A549 (cell line): ENCODE measurements around the gene TRPV3. TPM values are rescaled to one million over a fixed set of nuclear protein-coding genes. Genes with fewer than 3 reads are reported as not detected.

Experiments used
- ATAC-seq, 2 experiments: fragments of 200-7000 bp in 1 of 2; fragments of >200 bp in 1 of 2; cut with Nextera tagmentation in 1 of 2; cut with Tn5 transposase in 1 of 2; 3 replicates each; pipeline versions ENCODE4 v1.8.0 to v1.9.1; 2018 to 2020; ENCODE audit warnings: mild to moderate bottlenecking in 1 of 2, moderate library complexity in 1 of 2
- CTCF ChIA-PET: fragments of 300-600 bp; sonication (Branson Sonifier 250); formaldehyde crosslinking; extraction: SDS; loops from one replicate; lab custom pipeline; 2021; ENCODE audit warnings: antibody characterized with exemption, inconsistent platforms; lab: Yijun Ruan, JAX
- POLR2A ChIA-PET: fragments of 350-600 bp; formaldehyde crosslinking; extraction: SDS; loops from one replicate; lab custom pipeline; 2021; ENCODE audit warnings: antibody characterized with exemption, inconsistent platforms; lab: Yijun Ruan, JAX
- DNase-seq, 2 experiments: peaks; one replicate each; pipeline versions ENCODE4 v3.0.0 to v3.0.0-alpha.2; 2011 to 2016; ENCODE audit warnings: low read depth in 1 of 2, low spot score in 1 of 2
- FAIRE-seq: peaks from 2 replicates; lab custom pipeline; 2011; peaks lifted over from hg19 to GRCh38; lab: Jason Lieb, UNC
- H3K27ac ChIP-seq, 2 experiments: fragments of >200 bp; sonication (Bioruptor Twin); formaldehyde crosslinking; 3 replicates each; pipeline ENCODE4 v1.5.1; 2016 to 2017
- H3K4me1 ChIP-seq: fragments of >200 bp; sonication (Bioruptor Twin); formaldehyde crosslinking; 3 replicates; pipeline ENCODE4 v1.6.1; 2016
- H3K4me2 ChIP-seq: fragments of >200 bp; sonication (Bioruptor Twin); formaldehyde crosslinking; 3 replicates; pipeline ENCODE4 v1.6.1; 2016
- H3K4me3 ChIP-seq: fragments of >200 bp; sonication (Bioruptor Twin); formaldehyde crosslinking; 3 replicates; pipeline ENCODE4 v1.5.1; 2016
- H3K9me3 ChIP-seq: fragments of >200 bp; sonication (Bioruptor Twin); formaldehyde crosslinking; 3 replicates; pipeline ENCODE4 v1.6.1; 2016
- CBX8 ChIP-seq: fragments of 200-600 bp; sonication (generic); IDR thresholded peaks from 2 replicates; pipeline ENCODE4 v1.6.1; 2016
- EP300 ChIP-seq, 2 experiments: fragments of >200 bp; sonication (Bioruptor Twin); formaldehyde crosslinking; IDR thresholded peaks; 2 replicates in 1 of 2; 3 replicates in 1 of 2; pipeline ENCODE4 v1.6.1; 2016 to 2017
- ESRRA ChIP-seq: fragments of 150-350 bp; IDR thresholded peaks from 2 replicates; pipeline ENCODE4 v1.6.1; 2014; ENCODE audit warnings: mild to moderate bottlenecking, low read length, borderline replicate concordance
- HDAC2 ChIP-seq: fragments of 200-600 bp; sonication (generic); IDR thresholded peaks from 2 replicates; pipeline ENCODE4 v1.6.1; 2016
- HOXB5 ChIP-seq: fragments of 250-450 bp; sonication (Bioruptor Pico); IDR thresholded peaks from 2 replicates; pipeline ENCODE4 v1.5.0; 2020; ENCODE audit warnings: mild to moderate bottlenecking, moderate library complexity
- JUN ChIP-seq, 2 experiments: fragments of >200 bp; sonication (Bioruptor Twin); formaldehyde crosslinking; IDR thresholded peaks; 2 replicates in 1 of 2; 3 replicates in 1 of 2; pipeline ENCODE4 v1.6.1; 2016 to 2017
- MAFK ChIP-seq: fragments of 450-650 bp; IDR thresholded peaks from 2 replicates; pipeline ENCODE4 v1.6.1; 2014; ENCODE audit not compliant: partially characterized antibody
- NPAS2 ChIP-seq: fragments of 250-450 bp; sonication (Bioruptor Pico); IDR thresholded peaks from 2 replicates; pipeline ENCODE4 v1.8.0; 2022; ENCODE audit warnings: mild to moderate bottlenecking, moderate library complexity, borderline replicate concordance
- PHF8 ChIP-seq: fragments of 200-600 bp; sonication (generic); IDR thresholded peaks from 2 replicates; pipeline ENCODE4 v1.6.1; 2016; ENCODE audit warnings: low read depth, mild to moderate bottlenecking, antibody characterized with exemption, moderate library complexity, borderline replicate concordance
- POLR2A ChIP-seq: IDR thresholded peaks from 2 replicates; pipeline ENCODE4 v1.6.1; 2012; ENCODE audit warnings: mild to moderate bottlenecking, low read length
- RAD21 ChIP-seq, 2 experiments: fragments of >200 bp in 1 of 2; sonication (Bioruptor Twin) in 1 of 2; formaldehyde crosslinking in 1 of 2; IDR thresholded peaks in 1 of 2; conservative IDR thresholded peaks in 1 of 2; 2 replicates in 1 of 2; 3 replicates in 1 of 2; pipeline ENCODE4 v1.6.1; 2012 to 2018; ENCODE audit warnings: inconsistent platforms in 1 of 2
- RCOR1 ChIP-seq: fragments of 150-350 bp; IDR thresholded peaks from 2 replicates; pipeline ENCODE4 v1.6.1; 2014; ENCODE audit warnings: antibody characterized with exemption, low read length, low read depth
- SMC3 ChIP-seq: fragments of >200 bp; sonication (Bioruptor Twin); formaldehyde crosslinking; IDR thresholded peaks from 3 replicates; pipeline ENCODE4 v1.6.1; 2018; ENCODE audit warnings: inconsistent platforms
- ZFP36 ChIP-seq: fragments of 450-650 bp; IDR thresholded peaks from 2 replicates; pipeline ENCODE4 v1.6.1; 2014; ENCODE audit warnings: borderline replicate concordance; ENCODE audit not compliant: partially characterized antibody
- WGBS: methylation state at CpG from one replicate; pipeline ENCODE4 v1.1.6; 2017; ENCODE audit errors: missing lambda C conversion rate; 5-methylcytosine and 5-hydroxymethylcytosine counted together
- polyA plus RNA-seq, 4 experiments: library from polyadenylated mRNA; depleted of rRNA in 3 of 4; stranded (reverse); fragments of >200 nt; fragmentation: RNase III in 1 of 4; extraction: RNeasy Plus Mini Kit Qiagen cat#74134 plus additional on column Dnase treatment in 1 of 4; gene quantifications; 2 replicates in 3 of 4; 3 replicates in 1 of 4; pipeline ENCODE4 v1.2.3, GENCODE V29; 2011 to 2017
- TF ChIP-seq, protein P1 (sequence below): IDR thresholded peaks from 2 replicates; pipeline ENCODE4 v1.6.1; 2012
- TF ChIP-seq, protein P2 (sequence below): fragments of >200 bp; sonication (Bioruptor Twin); formaldehyde crosslinking; IDR thresholded peaks from 3 replicates; pipeline ENCODE4 v1.5.1; 2016
- TF ChIP-seq, protein P3 (sequence below): IDR thresholded peaks from 2 replicates; pipeline ENCODE4 v1.6.1; 2012; ENCODE audit warnings: low read depth, borderline replicate concordance
- TF ChIP-seq, protein P4 (sequence below): fragments of >200 bp; sonication (Bioruptor Twin); formaldehyde crosslinking; IDR thresholded peaks from 3 replicates; pipeline ENCODE4 v1.6.1; 2016
- TF ChIP-seq, protein P5 (sequence below): fragments of 250-450 bp; sonication (Bioruptor Pico); IDR thresholded peaks from 2 replicates; pipeline ENCODE4 v1.5.0; 2020; ENCODE audit warnings: low read depth, mild to moderate bottlenecking, moderate library complexity

TRPV3 gene
- polyA plus RNA-seq, 2 of the 4 experiments (the other 2 are of a cell fraction) = 0.46 to 1.2 TPM

DNA sequence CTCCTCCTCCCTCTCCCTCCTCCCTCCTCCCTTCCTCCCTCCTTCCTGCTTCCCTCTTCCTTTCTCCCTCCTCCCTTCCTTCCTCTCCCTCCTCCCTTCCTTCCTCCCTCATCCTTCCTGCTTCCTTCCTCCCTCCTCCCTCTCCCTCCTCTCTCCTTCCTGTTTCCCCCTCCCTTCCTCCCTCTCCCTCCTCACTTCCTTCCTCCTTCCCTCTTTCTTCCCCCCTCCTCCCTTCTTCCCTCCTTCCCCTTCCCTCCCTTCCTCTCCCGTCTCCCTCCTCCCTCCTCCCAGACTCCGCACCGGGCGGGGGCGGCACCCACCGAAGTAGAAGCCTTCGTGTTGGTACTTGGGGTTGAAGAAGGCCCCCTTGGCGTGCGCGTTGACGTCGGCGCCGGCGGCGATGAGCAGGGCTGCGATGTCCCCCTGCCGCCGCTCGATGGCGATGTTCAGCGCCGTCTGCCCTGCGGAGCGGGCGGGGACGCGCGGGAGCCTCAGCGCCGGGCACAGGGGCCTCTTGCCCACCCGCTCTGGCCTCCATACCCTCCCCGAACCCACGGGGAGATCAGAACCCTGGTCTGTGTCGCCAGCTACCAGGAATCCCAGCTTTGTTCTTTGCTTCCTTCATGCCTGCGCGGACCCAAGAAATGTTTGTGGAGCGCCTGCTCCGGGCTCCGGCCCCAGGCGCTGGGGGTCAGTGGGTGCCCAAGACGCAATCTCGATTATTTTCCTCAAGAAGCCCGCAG lies 22.2 kb downstream of the TRPV3 start:
- WGBS = 12% methylated on average over 21 of the region's 44 CpGs
- H3K4me1 ChIP-seq = peaks cover 7% of the 10 kb centered on the region; the same call in 1 of the 3 replicates
- TF ChIP-seq CBX8 (no peak), EP300 (IDR thresholded peaks at IDR 0.05) (no peak), ZFP36 (peak; percentile 17), ESRRA (no peak), SMC3 (peak; percentile 59), HDAC2 (no peak), RAD21 (conservative IDR thresholded peaks at IDR 0.05 in 1 of 2, IDR thresholded peaks at IDR 0.05 in 1 of 2) (peak; percentile 53 to 75), POLR2A (peak; percentile 26), PHF8 (peak; percentile 24; the same call in 1 of the 2 replicates), RCOR1 (no peak), NPAS2 (CRISPR knock-in tag) (no peak), MAFK (no peak), JUN (IDR thresholded peaks at IDR 0.05) (peak in 1 of 2 experiments; percentile 23; a peak in 2 of 5 replicates)
- TF ChIP-seq, protein P1, sequence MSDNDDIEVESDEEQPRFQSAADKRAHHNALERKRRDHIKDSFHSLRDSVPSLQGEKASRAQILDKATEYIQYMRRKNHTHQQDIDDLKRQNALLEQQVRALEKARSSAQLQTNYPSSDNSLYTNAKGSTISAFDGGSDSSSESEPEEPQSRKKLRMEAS = peak; percentile 64
- TF ChIP-seq, protein P2, sequence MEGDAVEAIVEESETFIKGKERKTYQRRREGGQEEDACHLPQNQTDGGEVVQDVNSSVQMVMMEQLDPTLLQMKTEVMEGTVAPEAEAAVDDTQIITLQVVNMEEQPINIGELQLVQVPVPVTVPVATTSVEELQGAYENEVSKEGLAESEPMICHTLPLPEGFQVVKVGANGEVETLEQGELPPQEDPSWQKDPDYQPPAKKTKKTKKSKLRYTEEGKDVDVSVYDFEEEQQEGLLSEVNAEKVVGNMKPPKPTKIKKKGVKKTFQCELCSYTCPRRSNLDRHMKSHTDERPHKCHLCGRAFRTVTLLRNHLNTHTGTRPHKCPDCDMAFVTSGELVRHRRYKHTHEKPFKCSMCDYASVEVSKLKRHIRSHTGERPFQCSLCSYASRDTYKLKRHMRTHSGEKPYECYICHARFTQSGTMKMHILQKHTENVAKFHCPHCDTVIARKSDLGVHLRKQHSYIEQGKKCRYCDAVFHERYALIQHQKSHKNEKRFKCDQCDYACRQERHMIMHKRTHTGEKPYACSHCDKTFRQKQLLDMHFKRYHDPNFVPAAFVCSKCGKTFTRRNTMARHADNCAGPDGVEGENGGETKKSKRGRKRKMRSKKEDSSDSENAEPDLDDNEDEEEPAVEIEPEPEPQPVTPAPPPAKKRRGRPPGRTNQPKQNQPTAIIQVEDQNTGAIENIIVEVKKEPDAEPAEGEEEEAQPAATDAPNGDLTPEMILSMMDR = peak; percentile 73
- TF ChIP-seq, protein P3, sequence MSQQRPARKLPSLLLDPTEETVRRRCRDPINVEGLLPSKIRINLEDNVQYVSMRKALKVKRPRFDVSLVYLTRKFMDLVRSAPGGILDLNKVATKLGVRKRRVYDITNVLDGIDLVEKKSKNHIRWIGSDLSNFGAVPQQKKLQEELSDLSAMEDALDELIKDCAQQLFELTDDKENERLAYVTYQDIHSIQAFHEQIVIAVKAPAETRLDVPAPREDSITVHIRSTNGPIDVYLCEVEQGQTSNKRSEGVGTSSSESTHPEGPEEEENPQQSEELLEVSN = 0 out of 2 replicates have a peak, but pooled peaks have one; percentile 21
- TF ChIP-seq, protein P4, sequence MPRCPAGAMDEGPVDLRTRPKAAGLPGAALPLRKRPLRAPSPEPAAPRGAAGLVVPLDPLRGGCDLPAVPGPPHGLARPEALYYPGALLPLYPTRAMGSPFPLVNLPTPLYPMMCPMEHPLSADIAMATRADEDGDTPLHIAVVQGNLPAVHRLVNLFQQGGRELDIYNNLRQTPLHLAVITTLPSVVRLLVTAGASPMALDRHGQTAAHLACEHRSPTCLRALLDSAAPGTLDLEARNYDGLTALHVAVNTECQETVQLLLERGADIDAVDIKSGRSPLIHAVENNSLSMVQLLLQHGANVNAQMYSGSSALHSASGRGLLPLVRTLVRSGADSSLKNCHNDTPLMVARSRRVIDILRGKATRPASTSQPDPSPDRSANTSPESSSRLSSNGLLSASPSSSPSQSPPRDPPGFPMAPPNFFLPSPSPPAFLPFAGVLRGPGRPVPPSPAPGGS = 0 out of 3 replicates have a peak, but pooled peaks have one; percentile 24
- TF ChIP-seq, protein P5, sequence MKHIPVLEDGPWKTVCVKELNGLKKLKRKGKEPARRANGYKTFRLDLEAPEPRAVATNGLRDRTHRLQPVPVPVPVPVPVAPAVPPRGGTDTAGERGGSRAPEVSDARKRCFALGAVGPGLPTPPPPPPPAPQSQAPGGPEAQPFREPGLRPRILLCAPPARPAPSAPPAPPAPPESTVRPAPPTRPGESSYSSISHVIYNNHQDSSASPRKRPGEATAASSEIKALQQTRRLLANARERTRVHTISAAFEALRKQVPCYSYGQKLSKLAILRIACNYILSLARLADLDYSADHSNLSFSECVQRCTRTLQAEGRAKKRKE (CRISPR knock-in tag) = peak; percentile 10; the same call in 1 of the 2 replicates
- ATAC-seq = peak; percentile 86 to 93
- H3K9me3 ChIP-seq = no peaks in the 10 kb centered on the region
- POLR2A ChIA-PET = interaction anchor here (1.6 kb wide), 1 partner anchor 132 kb away, joined by 5 read pairs; no protein-coding TSS in a partner anchor
- peak; percentile 89 to 90 for DNase-seq
- peak overlapping the region; percentile 71 for H3K4me2 ChIP-seq
- CTCF ChIA-PET = interaction anchor here (0.6 to 2.7 kb wide), 22 partner anchors 9 to 1001 kb away, joined by 3 to 15 read pairs (median 4); partner anchors contain the start of genes CTNS, EMC6, SHPK and TAX1BP3
- H3K4me3 ChIP-seq = peak overlapping the region; percentile 38
- peak overlapping the region; percentile 66 to 85 for H3K27ac ChIP-seq
- FAIRE-seq = no peak

DNA sequence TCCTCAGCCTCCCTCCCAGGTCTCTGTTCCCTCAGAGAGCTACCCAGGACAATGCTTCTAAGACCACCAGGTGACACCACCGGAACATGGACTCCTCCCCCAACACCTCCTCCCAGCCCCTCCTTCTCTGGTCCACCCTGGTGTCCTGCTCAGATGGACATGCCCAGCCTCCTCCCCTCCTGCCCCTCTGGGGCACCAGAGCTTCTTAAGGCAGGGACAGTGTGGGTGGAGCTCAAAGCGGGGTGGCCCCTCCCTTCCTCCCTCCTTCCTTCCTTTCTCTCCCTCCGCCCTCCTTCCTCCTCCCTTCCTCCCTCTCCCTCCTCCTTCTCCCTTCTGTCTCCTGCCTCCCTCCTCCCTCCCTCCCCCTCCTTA lies 22.7 kb downstream of the TRPV3 start:
- POLR2A ChIA-PET = interaction anchor here (1.6 kb wide), 1 partner anchor 133 kb away, joined by 5 read pairs; no protein-coding TSS in a partner anchor
- ATAC-seq (peak; percentile 68 to 76), DNase-seq (peak; percentile 54 to 75), FAIRE-seq (no peak)
- Histone ChIP-seq H3K9me3 (no peaks in the 10 kb centered on the region), H3K4me1 (peaks cover 7% of the 10 kb centered on the region; the same call in 1 of the 3 replicates), H3K27ac (peak overlapping the region; percentile 66 to 85), H3K4me2 (peak overlapping the region; percentile 71), H3K4me3 (peak overlapping the region; percentile 38)
- 44% methylated on average over 3 of the region's 3 CpGs for WGBS
- CTCF ChIA-PET = interaction anchor here (0.6 to 2.7 kb wide), 11 partner anchors 10 to 115 kb away, joined by 3 to 15 read pairs (median 4); no protein-coding TSS in a partner anchor
- TF ChIP-seq HOXB5 (CRISPR knock-in tag) = no peak
